NOMO-1 treated with dmso at 0.1 percent for 144 hours (cell line): ENCODE measurements around the gene THRAP3.
"Not testable (repeated sequence)": the region's sequence is repeated elsewhere in the genome, so short reads cannot be mapped to it uniquely, and the experiment has no call there.

Source experiments
- DNase-seq: peaks from one replicate; lab custom pipeline; 2025; ENCODE audit not compliant: unreplicated experiment; lab: John Stamatoyannopoulos, UW

THRAP3 gene

GRCh38 chr1:36206323-36206858 is 17.9 kb upstream of the THRAP3 start:
- no peak for DNase-seq

GRCh38 chr1:36207339-36207738 is 16.9 kb upstream of the THRAP3 start:
- no peak for DNase-seq

DNA sequence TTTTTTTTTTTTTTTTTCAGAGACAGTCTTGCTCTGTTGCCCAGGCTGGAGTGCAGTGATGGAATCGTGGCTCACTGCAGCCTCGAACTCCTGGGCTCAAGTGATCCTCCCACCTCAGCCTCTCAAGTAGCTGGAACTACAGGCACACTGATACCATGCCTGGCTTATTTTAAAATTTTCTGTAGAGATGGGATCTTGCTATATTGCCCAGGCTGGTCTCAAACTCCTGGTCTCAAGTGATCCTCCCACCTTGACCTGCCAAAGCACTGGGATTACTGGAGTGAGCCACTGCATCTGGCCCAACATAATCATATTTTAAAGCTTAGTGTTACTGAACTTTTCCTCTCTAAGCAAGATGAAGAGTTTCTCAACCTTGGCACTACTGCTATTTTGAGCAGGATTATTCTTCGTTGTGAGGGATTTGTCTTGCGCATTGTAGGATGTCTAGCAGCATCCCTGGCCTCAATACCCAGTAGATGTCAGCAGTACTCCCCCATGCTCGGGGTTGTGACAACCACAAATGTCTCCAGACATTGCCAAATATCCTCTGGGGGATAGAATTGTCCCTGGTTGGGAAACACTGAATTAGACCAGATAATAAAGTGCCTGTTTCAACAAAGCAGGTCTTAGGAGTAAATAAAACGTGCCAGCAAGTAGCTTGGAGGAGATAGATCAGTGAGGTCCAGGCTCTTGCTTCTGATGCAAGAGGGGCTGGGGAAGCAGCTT is 15.1 kb upstream of the THRAP3 start:
- peak; percentile 72 for DNase-seq

GRCh38 chr1:36211307-36211706 is 12.9 kb upstream of the THRAP3 start:
- no peak for DNase-seq

DNA sequence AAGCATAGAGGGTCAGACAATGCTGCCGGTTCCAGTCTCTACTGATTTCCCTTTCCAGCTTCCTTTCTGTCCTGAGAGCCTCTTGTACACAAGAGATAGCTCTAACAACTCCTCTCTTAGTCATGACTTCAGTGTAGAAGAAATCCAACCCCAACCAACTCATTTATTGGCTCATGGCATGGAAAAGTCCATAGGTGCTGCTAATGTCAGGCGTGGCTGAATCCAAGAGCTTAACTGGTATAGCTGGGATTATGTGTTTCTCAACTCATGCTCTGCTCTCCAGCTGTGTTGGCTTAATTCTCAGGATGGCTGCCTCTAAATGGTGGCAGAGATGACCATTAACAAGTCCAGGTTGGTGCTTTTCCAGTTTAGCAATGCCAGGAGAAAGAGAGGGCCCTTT is 12.4 kb upstream of the THRAP3 start:
- DNase-seq, result no peak

- DNase-seq, result peak; percentile 30
Observed at GRCh38 chr1:36212782-36213181, 11.5 kb upstream of the THRAP3 start.

DNA sequence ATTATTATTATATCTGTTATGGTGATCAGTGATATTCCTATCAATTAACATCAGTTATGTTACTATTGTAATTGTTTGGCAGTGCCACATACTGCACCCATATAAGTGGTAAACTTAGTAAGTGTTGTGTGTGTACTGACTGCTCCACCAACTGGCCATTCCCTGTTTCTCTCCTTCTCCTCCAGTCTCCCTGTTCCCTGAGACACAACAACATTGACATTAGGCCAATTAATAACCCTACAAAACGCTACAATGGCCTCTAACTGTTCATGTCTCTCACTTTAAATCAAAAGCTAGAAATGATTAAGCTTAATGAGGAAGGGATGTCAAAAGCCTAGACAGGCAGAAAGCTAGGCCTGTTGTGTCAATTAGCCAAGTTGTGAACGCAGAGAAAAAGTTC is 6.6 kb upstream of the THRAP3 start:
- no peak for DNase-seq

DNA sequence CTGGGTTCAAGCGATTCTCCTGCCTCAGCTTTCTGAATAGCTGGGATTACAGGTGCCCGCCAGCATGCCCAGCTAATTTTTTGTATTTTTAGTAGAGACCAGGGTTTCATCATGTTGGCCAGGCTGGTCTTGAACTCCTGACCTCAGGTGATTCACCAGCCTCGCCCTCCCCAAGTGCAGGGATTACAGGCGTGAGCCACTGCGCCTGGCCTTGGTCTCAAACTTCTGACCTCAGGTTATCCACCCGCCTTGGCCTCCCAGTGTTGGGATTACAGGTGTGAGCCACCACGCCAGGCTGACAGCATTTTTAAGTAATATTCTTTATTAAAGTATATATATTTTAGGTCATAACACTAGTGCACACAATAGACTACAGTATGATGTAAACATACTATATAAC is 2.3 kb upstream of the THRAP3 start:
- not testable (repeated sequence) for DNase-seq

GRCh38 chr1:36222481-36223380 is 1.5 kb upstream of the THRAP3 start:
- DNase-seq, result no peak

- peak; percentile 13 for DNase-seq
Observed at GRCh38 chr1:36223381-36223995, 755 bp upstream of the THRAP3 start.

DNA sequence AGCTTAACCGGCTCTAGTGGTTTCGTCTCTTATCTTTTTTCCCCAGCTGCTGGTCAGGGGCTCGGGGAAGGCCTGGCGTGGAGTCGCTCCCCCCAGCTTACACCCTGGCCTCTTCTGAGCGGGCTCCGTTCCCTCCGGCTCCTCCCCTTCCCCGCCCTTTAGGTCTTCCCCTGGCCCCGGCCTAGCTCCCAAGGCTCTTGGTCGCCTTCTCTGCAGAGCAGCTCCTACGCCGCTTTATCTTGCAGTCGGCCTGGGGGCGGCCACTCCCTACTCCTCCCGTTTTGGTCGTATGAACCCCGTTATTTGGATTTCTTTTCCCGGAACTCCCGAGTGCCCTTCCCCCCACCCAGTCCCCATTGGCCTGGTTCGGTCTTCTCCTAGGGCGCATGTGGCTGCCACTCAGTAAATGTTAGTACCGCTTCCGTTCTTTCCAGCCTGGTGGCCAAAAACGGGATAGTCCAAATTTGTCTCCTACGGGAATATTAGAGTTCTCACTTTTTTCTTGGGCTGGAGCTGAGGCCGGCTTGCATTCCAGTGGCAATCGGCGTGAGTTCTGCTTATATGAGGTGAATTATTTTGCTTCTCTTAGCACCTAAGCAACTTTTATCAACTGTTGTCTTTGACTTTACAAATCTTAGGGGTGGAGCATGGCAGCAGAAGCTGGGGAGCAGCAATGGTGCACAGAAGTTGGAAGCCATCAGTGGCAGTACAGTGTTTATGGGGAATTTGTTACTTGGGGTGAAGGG is 467 bp downstream of the THRAP3 start:
- peak; percentile 91 for DNase-seq

GRCh38 chr1:36225283-36225899 is 1.1 kb downstream of the THRAP3 start:
- DNase-seq, result no peak

DNA sequence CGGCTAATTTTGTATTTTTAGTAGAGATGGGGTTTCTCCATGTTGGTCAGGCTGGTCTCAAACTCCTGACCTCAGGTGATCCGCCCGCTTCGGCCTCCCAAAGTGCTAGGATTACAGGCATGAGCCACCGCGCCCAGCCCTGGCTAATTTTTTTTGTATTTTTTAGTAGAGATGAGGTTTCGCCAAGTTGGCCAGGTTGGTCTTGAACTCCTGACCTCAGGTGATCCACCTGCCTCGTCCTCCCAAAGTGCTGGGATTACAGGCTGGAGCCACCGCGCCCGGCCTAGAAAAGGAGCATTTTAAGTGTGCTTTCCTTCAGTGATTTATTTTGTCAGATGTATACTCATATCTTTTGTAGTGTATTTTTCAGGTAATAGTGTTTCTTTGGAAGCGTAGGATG is 6.0 kb downstream of the THRAP3 start:
- not testable (repeated sequence) for DNase-seq

GRCh38 chr1:36231191-36231590 is 6.9 kb downstream of the THRAP3 start:
- DNase-seq, result no peak

GRCh38 chr1:36232212-36233095 is 8.2 kb downstream of the THRAP3 start:
- DNase-seq, result no peak

GRCh38 chr1:36236302-36236701 is 12.1 kb downstream of the THRAP3 start:
- DNase-seq, result no peak

- DNase-seq, result no peak
Observed at GRCh38 chr1:36238433-36238832, 14.2 kb downstream of the THRAP3 start.

DNA sequence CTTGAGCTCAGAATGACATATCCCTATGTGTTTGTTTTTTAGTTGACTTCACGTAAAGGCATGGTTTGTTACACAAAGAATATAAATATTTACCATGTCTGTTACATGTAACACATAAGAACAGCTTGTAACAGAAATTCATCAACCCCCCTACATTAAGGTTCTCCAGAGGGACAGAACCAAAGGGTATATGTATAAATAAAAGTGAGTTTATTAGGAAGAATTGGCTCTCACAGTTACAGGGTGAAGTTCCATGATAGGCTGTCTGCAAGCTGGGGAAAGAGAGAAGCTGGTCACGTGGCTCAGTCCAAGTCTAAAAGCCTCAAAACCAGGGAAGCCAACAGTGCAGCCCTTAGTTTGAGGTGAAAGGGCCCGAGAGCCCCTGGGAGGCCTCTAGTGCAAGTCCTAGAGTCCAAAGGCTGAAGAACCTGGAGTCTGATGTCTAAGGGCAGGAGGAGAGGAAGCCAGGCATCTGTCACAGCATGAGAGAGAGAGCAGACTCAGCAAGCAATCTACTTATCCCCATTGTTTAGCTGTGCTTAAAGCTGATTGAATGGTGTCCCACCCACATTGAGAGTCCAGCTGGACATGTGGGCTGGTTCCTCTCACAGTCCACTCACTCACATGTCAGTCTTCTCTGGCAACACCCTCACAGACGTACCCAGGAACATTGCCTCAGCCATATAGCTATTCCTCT is 15.8 kb downstream of the THRAP3 start:
- no peak for DNase-seq

GRCh38 chr1:36247538-36247937 is 23.3 kb downstream of the THRAP3 start:
- DNase-seq, result no peak
